Activated gamma-delta T cell (primary cell): Measurements from ENCODE around the gene SH3PXD2A.

Experiments
- DNase-seq: peaks from one replicate; lab custom pipeline; 2025; lab: John Stamatoyannopoulos, UW
- total RNA-seq, 2 donors: gene quantifications; one replicate each; lab custom pipeline; 2026; lab: John Stamatoyannopoulos, UW

The SH3PXD2A gene, protein sequence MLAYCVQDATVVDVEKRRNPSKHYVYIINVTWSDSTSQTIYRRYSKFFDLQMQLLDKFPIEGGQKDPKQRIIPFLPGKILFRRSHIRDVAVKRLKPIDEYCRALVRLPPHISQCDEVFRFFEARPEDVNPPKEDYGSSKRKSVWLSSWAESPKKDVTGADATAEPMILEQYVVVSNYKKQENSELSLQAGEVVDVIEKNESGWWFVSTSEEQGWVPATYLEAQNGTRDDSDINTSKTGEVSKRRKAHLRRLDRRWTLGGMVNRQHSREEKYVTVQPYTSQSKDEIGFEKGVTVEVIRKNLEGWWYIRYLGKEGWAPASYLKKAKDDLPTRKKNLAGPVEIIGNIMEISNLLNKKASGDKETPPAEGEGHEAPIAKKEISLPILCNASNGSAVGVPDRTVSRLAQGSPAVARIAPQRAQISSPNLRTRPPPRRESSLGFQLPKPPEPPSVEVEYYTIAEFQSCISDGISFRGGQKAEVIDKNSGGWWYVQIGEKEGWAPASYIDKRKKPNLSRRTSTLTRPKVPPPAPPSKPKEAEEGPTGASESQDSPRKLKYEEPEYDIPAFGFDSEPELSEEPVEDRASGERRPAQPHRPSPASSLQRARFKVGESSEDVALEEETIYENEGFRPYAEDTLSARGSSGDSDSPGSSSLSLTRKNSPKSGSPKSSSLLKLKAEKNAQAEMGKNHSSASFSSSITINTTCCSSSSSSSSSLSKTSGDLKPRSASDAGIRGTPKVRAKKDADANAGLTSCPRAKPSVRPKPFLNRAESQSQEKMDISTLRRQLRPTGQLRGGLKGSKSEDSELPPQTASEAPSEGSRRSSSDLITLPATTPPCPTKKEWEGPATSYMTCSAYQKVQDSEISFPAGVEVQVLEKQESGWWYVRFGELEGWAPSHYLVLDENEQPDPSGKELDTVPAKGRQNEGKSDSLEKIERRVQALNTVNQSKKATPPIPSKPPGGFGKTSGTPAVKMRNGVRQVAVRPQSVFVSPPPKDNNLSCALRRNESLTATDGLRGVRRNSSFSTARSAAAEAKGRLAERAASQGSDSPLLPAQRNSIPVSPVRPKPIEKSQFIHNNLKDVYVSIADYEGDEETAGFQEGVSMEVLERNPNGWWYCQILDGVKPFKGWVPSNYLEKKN
- total RNA-seq, result 27.9 to 28.3 reads per million in 2 donors

GRCh38 chr10:103855424-103855823 lies at the start of gene SH3PXD2A:
Gene SH3PXD2A, minus strand, starts transcription at chr10:103855576. Its CDS starts 310 bp downstream, at chr10:103855266.
- no peak for DNase-seq

DNA sequence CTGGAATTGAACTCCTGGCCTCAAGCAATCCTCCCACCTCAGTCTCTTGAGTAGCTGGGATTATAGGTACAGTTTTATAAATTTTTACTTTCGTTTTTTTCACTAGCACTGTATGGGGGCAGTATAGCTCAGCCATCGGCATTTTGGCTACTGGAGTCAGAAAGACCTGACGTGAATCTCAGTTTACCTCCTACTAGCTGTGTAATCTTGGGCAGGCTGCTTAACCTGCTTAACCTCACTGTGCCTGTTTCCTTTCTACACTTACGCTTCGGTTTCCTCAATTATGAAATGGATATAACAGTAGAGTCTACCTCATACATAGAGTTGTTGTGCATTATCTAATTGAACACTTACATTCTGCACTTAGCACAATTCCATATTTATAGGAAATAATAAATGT lies 45.9 kb upstream of the SH3PXD2A start:
- DNase-seq, result no peak

GRCh38 chr10:103899312-103899711 lies 43.9 kb upstream of the SH3PXD2A start:
- DNase-seq, result no peak

DNA sequence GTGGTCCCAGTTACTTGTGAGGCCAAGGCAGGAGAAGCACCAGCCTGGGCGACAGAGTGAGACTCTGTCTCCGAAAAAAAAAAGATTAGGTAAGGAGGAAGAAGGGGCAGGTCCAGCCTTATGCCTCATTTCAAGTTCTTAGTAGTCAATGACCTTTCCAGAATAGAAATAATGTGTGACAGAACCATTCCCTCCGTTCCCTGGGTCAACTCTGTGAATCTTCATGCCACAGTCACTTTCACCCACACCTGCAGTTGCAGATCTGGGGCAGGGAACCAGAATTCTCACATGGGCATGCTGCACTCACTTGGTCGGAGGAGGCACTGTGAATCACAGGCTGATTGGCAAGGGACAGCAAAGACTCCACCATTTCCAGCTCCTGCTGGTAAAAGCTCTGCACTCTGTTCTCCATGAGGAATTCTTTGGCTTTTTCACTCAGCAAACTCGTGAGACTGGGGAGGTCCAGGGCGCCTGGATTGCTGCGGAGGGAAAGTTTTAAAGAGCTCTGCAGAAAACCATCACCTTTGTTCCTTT lies 41.9 kb upstream of the SH3PXD2A start:
- DNase-seq, result no peak

GRCh38 chr10:103896225-103896624 lies 40.8 kb upstream of the SH3PXD2A start:
- DNase-seq, result no peak

- DNase-seq, result no peak
Measured at GRCh38 chr10:103895411-103896186, 40.2 kb upstream of the SH3PXD2A start.

DNA sequence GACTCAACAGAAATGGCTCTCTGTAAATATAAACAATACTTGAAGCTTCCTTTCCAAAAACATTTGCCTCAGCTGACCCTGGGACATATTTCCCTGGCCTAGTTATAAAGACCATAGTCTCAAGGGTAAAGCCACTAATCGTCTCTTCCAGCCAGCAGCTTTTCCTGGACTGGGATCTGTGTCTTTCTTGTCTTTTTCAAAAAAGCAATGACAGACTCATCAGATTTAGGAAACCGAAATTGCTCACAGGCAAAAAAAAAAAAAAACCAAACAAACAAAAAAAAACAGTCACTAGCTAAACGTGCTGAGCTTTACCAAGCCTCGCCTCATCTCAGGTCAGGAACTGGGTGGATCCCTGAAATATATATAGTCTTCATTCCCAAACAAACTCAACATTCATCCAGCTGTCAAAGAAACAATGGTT lies 39.1 kb upstream of the SH3PXD2A start:
- DNase-seq, result no peak

- no peak for DNase-seq
Measured at GRCh38 chr10:103893817-103894216, 38.4 kb upstream of the SH3PXD2A start.

DNA sequence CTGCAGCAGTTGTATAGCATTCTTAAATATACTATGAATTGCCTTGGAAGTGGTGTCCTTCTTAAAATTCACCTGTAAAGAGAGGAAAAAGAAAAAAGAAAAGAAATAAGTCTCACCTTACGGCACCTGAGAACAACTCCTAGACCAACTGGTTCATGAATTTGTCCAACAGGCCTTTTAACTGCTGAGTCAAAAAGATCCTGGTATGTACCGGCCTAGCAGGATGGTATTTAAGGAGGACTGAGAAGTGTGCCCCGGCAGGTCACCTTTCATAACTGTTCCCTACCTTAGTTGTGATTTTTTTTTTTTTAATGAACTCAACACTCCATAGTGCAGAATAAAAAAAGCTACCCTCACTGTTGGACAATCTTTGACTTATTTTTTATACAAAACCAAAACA lies 36.8 kb upstream of the SH3PXD2A start:
- no peak for DNase-seq

DNA sequence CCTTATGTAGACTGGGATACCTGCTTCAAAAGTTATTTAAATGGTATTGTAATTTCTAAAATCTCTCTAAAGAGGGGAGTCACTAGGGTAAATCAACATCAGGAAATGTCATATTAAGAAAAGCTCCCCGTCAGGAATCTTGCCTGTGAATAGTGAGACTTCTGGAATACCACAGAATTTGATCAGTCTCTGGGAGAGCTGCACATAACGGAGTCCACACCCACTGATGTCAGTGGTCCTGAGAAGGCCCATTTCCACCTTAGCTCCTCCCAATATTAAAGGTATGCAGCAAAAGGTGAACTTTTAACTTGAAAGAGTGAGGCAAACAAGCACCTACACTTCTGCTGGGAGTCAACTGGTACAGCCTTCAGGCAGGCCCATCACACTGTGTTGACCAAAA lies 35.3 kb upstream of the SH3PXD2A start:
- DNase-seq, result no peak

- no peak for DNase-seq
Measured at GRCh38 chr10:103890194-103890658, 34.9 kb upstream of the SH3PXD2A start.

DNA sequence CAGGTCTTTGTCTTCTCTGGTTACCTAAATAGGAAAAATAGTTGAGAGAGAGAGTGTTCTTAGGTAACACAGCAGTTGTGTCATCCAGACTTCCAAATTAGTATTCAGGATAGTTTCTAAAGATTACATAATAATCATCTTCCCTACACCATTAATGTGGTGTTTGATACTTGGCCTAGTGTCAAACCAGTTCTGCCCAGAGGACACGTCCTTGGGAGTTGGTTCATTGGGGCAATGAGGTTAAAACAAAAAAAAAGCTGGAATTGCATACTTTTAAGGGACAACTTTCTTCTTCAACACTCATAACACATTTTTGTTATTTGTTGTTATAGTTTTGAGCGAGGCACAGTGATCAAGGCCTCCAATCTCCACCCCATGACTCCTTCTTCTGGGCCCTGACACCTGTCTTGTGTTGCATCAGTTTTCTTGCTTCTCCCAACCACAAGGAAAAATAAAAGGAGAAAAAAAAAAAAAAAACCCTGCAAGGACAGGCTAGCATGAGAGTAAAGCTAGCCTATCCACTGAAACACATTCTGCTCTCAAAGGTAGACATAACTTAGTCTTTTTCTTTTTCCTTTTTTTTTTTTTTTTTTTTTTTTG lies 33.8 kb upstream of the SH3PXD2A start:
- DNase-seq, result no peak

- DNase-seq, result no peak
Measured at GRCh38 chr10:103888113-103888841, 32.9 kb upstream of the SH3PXD2A start.

DNA sequence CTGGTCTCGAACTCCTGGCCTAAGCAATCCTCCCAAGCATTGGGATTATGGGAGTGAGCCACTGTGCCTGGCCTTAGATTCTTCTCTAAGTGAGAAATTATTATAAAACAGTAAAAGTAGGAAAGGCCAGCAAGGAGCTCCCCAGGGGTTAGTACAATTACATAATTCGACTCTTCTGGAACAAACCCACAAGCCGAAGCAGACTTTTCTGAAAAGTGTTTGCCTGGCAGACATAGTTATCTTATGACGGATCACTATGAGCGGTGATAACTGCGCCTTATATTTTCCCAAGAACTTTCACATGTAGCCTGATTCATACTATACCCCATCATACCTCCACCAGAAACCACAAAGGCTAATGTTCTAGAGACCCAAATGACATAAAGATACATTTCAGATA lies 30.2 kb upstream of the SH3PXD2A start:
- no peak for DNase-seq

DNA sequence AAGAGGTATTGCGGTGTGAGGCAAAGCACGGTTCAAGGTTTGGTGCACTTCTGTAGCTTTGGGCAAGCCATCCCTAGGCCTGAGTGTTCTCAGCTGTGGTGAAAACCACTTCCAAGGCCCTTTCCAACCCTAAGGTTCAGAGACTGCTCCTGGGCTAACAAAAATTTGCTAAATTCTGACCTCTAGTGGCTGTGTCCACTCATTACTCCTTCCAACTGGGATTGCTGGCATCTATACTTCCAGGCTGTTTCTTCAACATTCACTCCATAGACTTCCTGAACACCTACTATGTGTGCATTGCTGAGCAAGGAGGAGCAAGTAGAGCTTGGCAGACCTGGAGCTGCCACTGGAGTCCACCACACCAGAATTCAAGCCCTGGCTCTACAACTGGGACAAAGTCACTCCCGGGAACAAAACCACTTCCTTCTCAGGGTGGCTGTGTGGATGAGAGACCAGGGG lies 29.3 kb upstream of the SH3PXD2A start:
- DNase-seq, result no peak

GRCh38 chr10:103882285-103883007 lies 27.1 kb upstream of the SH3PXD2A start:
- no peak for DNase-seq

- DNase-seq, result no peak
Measured at GRCh38 chr10:103881416-103882284, 26.3 kb upstream of the SH3PXD2A start.

DNA sequence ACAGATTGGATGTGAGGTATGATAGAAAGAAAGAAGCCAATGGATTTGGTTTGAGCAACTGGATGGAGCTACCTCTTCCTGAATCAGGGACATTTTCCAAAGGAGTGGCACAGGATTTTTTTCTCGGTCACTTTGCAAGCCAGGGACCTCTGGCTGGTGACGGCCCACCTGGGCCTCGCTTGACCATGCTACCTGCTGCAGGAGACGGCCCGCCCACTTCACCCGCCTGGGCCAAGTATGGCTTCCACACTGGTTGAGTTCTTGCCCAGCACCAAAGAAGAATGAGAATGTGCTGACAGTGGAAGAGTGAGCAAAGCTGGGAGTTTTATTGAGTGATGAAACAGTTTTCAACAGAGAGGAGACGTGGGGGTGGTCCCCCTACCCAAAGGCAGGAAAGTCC lies 24.5 kb upstream of the SH3PXD2A start:
- DNase-seq, result no peak
